Measurements from ENCODE around the gene RFPL3.
"Not testable (repeated sequence)": the region's sequence is repeated elsewhere in the genome, so short reads cannot be mapped to it uniquely, and the experiment has no call there.

The RFPL3 gene

GRCh38 chr22:32357567-32357966 lies at the start of gene RFPL3:
Gene RFPL3 (plus strand): TSS chr22:32357867. CDS start chr22:32358072, 205 bp downstream.
- not testable (repeated sequence) for DNase-seq

- no peak for DNase-seq
Observed at GRCh38 chr22:32308191-32308590, 49.5 kb upstream of the RFPL3 start.

GRCh38 chr22:32308934-32309333 lies 48.7 kb upstream of the RFPL3 start:
- DNase-seq, result no peak

GRCh38 chr22:32309585-32310251 lies 47.9 kb upstream of the RFPL3 start:
- no peak for DNase-seq

GRCh38 chr22:32310777-32311176 lies 46.9 kb upstream of the RFPL3 start:
- no peak for DNase-seq

GRCh38 chr22:32311551-32312071 lies 46.1 kb upstream of the RFPL3 start:
- DNase-seq, result no peak

- DNase-seq, result no peak
Observed at GRCh38 chr22:32312748-32313147, 44.9 kb upstream of the RFPL3 start.

- no peak for DNase-seq
Observed at GRCh38 chr22:32313532-32313931, 44.1 kb upstream of the RFPL3 start.

- DNase-seq, result no peak
Observed at GRCh38 chr22:32317524-32317923, 40.1 kb upstream of the RFPL3 start.

- no peak for DNase-seq
Observed at GRCh38 chr22:32318361-32318760, 39.3 kb upstream of the RFPL3 start.

- no peak for DNase-seq
Observed at GRCh38 chr22:32319861-32320406, 37.7 kb upstream of the RFPL3 start.

- no peak for DNase-seq
Observed at GRCh38 chr22:32322986-32323385, 34.7 kb upstream of the RFPL3 start.

- DNase-seq, result no peak
Observed at GRCh38 chr22:32323513-32324164, 34.0 kb upstream of the RFPL3 start.

GRCh38 chr22:32324505-32325415 lies 32.9 kb upstream of the RFPL3 start:
- no peak for DNase-seq

- DNase-seq, result no peak
Observed at GRCh38 chr22:32325416-32325801, 32.3 kb upstream of the RFPL3 start.

GRCh38 chr22:32325811-32326237 lies 31.8 kb upstream of the RFPL3 start:
- no peak for DNase-seq

GRCh38 chr22:32326647-32327046 lies 31.0 kb upstream of the RFPL3 start:
- DNase-seq, result no peak

GRCh38 chr22:32327066-32327465 lies 30.6 kb upstream of the RFPL3 start:
- DNase-seq, result no peak

GRCh38 chr22:32327596-32328171 lies 30.0 kb upstream of the RFPL3 start:
- DNase-seq, result no peak

GRCh38 chr22:32328306-32329201 lies 29.1 kb upstream of the RFPL3 start:
- no peak for DNase-seq

- DNase-seq, result no peak
Observed at GRCh38 chr22:32329202-32329645, 28.4 kb upstream of the RFPL3 start.
